HG02763 (cell line): ENCODE measurements around the gene URB2.
"Not testable (repeated sequence)": the region's sequence is repeated elsewhere in the genome, so short reads cannot be mapped to it uniquely, and the experiment has no call there.

Experiments used
- ATAC-seq: cut with Tn5 transposase; IDR thresholded peaks from one replicate; pipeline ENCODE4 v1.9.1; 2021; ENCODE audit warnings: mild to moderate bottlenecking, moderate library complexity; ENCODE audit not compliant: unreplicated experiment

The URB2 gene

DNA sequence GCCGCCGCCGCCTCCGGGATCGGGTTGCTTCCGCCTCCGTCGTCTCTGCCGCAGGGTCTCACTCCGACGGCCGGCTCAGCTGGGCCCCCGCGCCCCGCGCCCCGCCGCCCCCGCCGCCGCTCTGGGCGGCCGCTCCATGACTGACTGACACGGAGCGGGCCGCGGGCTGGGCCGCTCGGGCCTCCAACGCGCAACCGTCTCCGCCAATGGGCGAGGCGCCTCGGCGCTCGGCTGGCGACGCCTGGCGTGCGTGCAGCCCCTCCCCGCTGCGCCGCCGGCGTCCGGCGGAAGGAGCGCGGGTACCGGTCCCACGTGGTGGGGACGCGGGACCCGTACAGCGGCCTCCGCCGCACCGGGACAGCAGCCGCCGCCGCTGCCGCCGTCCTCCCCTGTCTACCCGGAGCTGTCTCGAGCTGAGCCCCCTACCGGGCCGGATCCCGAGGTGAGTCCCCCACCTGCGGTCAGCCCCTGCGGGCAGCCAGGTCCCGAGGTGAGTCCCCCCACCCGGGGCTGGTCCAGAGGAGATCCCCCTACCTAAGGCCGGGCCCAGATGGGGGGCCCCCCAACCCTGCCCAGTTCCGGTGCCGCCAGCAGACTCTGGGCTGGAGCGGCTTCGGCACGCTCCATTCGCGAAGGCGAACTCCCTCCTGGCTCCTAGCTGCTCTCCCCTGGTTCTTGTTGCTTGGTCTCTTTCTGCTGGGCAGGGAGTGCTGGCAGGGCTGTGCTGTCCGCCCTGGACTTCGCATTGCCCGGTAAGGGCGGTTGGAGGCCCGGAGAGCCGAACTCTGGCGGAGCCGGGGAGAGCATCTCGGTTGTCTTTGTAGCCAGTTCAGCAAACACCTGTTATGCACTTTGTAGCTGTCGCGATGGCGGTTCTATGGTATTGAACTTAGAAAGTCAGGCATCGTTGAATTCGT, at the start of gene URB2, which contains the start of gene TAF5L:
URB2 (plus strand) TSS at position 333 of the 917 bp plus-strand sequence. CDS start 1,387 bp downstream, outside the sequence.
TAF5L (minus strand) TSS at position 208 of the 917 bp plus-strand sequence. CDS start 11,640 bp downstream, outside the sequence.
- ATAC-seq = peak; percentile 83

DNA sequence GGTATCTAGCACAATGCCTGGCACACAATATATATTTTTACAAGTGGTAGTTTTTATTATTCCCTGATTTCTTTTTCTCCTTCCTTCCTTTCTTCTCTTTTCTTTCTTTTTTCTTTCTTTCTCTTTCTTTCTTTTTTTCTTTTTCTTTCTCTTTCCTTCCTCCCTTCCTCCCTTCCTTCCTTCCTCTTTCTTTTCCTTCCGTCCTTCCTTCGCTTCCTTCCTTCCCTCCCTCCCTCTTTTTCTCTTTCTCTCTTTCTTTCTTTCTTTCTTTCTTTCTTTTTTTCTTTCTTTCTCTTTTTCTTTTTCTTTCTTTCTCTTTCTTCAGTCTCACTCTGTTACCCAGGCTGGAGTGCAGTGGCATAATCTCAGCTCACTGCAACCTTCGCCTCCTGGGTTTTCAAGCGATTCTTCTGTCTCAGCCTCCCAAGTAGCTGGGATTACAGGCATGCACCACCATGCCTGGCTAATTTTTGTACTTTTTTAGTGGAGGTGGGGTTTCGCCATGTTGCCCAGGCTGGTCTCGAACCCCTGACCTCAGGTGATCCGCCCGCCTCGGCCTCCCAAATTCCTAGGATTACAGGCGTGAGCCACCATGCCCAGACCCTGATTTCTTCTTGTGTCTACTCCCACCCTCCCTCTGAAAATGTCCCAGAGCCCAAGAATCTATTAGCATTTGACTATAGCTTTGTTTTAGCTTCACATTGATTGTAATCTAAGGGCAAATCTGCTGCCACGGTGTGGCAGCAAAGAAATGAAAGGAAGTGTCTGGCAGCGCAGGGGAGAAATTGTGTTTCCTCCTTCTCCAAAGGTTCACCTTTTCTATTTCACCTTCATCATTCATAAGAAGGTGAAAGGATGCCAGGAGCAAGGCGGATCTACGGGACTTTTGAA, 47.6 kb upstream of the URB2 start:
- peak; percentile 22 for ATAC-seq

GRCh38 chr1:229579059-229579673, 46.9 kb upstream of the URB2 start:
- ATAC-seq = peak; percentile 84

- ATAC-seq = no peak
Measured at GRCh38 chr1:229581485-229581884, 44.6 kb upstream of the URB2 start.

DNA sequence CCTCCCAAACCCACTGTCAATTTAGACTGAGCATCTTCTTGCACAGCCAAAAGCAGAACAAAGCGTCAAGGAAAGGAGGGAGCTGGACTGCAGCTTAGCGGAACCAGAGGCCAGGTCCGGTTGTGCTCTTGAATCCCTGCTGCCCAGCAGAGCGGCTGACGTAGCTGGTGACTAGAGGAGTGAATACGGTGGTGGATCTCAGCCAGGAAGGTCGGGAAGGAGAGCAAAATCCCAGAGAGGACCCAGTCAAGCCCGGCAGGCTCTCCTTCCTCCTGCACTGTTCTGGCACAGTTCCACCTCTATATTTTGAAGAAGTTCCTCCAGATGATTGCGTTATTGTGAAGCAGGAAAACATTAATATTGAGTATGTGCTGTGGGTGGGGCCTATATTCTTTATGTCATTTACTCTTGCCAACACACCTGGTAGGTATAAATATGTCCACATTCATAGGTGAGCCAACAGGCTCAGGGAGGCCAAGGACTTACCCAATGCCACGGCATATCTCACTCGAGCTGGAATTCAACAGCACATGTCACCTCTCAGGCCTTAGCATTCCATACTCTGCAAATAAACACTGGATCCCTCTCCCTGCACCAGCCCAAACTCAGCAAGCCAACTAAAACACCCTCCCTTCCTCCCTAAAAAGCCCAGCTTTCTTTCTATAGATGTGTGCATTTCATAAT, 43.9 kb upstream of the URB2 start:
- no peak for ATAC-seq

DNA sequence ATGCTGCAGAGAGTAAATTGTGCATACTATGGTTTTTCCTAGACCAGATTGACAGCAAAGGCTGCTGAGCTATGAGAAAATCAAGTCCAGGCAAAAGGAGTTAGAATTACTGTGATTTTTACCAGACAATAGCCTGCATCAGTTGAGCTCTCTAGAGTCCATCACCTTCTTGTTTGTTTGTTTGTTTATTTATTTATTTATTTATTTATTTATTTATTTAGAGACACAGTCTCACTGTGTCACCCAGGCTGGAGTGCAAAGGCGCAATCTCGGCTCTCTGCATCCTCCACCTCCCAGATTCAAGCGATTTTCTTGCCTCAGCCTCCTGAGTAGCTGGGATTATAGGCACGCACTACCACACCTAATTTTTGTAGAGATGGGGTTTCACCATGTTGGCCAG, 43.3 kb upstream of the URB2 start:
- ATAC-seq = no peak

- ATAC-seq = no peak
Measured at GRCh38 chr1:229585338-229585737, 40.7 kb upstream of the URB2 start.

- no peak for ATAC-seq
Measured at GRCh38 chr1:229590119-229590518, 35.9 kb upstream of the URB2 start.

DNA sequence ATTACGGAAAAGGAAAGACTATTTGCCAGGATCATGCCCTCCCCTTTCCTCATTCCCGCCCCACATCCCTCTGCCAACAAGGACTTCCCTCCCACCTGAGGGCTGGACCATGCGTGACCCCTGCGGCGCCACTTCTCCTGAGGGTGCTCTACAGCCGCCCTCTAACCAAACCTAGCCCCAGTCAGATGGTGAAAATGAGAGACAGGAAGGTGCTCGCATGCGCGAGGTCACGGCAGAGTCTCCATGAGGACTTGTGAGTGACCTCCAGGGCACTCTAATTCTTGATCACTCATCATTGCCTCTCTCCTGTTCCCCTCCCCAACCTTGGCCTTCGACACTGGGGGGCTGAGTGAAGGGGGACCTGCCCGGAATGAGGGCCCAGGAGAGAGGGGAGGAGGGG, 32.2 kb upstream of the URB2 start:
- no peak for ATAC-seq

DNA sequence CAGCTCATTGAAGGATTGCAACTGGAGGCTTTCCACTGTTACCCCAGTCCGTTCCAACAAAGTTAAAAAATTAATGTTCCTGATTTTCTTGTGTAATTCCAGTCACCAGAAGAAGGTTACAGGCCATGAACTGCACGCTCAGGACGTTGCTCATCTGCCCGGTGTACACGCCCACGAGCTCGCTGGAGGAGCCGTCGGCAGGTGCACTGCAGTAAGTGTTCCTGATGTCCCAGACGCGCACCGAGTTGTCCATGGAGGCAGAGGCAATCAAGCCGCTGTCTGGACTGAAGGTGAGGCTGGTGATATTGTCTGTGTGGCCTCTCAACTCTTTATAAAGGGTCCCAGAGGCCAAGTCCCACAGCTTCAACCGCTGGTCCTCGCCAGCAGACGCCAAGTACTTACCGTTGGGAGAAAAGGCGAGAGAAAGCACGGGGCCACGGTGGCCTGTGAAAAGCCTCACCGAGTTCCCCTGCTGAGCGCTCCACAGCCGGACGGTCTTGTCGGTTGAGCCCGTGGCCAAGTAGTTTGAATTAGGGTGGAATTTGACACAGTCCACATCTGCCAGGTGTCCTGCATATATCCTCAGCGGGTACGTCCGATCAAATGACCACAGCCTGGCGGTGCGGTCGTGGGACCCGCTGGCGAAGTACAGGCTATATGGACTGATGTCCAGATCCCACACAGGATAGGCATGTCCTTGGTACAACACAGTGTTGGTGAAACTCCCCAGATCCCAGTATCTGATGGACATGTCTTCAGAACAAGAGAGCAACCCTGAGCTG, 31.6 kb upstream of the URB2 start:
- no peak for ATAC-seq

GRCh38 chr1:229595876-229596275, 30.2 kb upstream of the URB2 start:
- not testable (repeated sequence) for ATAC-seq

GRCh38 chr1:229596925-229597699, 28.9 kb upstream of the URB2 start:
- no peak for ATAC-seq

DNA sequence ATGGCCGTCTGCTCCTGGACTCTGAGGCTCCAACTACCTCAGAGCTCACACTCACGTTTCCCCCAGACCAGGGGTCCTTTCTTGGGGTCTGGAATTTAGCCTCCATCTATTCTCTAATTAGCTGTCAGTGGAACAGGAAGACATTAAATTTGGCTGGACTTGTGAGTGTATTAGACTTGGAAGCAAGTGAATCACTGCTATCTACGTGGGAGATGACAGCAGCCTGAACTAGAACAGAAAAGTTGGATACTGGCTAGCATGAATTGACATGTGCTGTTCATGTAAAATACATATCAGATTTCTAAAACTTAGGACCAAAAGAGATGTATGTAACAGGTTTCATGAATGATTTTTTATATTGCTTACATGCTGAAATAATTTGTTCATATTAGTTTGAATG, 28.2 kb upstream of the URB2 start:
- ATAC-seq = no peak

- ATAC-seq = no peak
Measured at GRCh38 chr1:229599218-229599954, 26.7 kb upstream of the URB2 start.

- ATAC-seq = no peak
Measured at GRCh38 chr1:229600229-229600628, 25.8 kb upstream of the URB2 start.

DNA sequence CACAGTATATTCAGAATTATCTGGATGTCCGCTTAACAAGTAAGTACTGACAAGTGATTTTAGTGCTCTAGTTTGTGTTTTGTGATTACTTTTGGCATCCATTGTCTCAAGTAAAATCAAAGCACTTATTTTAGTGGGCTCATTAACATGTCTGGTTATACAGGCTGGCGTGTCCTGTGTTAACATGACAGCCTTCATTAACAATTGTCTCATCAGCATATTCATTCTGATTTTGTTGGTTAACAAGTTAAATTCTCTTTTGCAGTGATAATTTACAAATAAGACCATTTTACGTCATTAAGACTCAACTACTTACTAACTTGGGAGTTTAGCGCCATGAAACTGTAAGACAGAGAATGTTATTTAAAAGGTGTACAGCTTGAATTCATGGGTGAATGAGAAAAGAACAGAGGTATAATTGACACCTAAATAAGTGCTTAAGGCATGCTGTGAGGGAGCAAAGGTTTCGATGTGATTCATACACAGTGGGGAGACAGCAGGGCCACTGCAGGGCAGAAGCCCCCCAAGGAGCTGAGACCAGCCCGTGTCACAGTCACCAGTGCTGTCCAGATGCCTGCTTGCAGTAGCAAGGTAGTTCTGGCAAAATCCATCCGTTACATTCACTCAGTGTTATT, 22.6 kb upstream of the URB2 start:
- ATAC-seq = no peak

- ATAC-seq = no peak
Measured at GRCh38 chr1:229607370-229607769, 18.7 kb upstream of the URB2 start.

DNA sequence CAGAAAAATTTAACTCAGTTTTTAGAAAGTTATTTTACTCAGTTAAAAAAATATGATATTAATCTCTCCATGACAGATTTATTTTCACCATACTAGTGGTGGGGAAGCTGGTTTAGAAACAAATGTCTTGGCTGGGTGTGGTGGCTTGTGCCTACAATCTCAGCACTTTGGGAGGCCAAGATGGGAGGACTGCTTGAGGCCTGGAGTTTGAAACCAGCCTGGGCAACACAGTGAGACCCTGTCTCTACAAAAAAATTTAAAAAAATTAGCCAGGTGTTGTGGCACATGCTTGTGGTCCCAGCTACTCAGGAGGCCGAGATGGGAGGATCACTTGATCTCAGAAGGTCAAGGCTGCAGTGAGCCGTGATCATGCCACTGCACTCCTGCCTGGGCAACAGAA, 17.5 kb upstream of the URB2 start:
- ATAC-seq = no peak
